Measurements from ENCODE around the gene HTR6. TPM values are rescaled to one million over a fixed set of nuclear protein-coding genes. Genes with fewer than 3 reads are reported as not detected.

HTR6 gene
- total RNA-seq, 1 donor from 2014 or later = not detected

DNA sequence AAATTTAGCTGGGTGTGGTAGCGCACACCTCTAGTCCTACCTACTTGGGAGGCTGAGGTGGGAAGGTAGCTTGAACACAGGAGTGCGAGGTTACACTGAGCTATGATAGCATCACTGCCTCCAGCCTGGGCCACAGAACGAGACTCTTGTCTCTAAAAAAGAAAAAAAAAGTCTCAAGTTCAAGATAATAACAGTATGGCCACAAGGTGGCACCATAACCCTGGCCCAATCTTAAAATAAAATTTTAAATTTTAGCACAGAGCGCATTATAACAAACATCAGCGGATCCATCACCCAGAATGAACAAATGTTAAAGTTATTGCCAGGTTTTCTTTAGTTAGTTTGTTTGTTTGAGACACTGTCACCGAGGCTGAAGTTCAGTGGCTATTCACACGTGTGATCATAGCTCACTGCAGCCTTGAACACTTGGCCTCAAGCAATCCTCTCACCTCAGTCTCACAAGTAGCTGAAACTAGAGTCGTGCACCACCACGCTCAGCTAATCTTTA, 2.9 kb upstream of the HTR6 start:
- Mint-ChIP-seq H3K27ac (no peak overlapping the region), H3K27me3 (peaks cover 59% of the 10 kb centered on the region), H3K36me3 (no peaks in the 10 kb centered on the region), H3K9me3 (no peaks in the 10 kb centered on the region), H3K4me3 (no peak overlapping the region), H3K4me1 (ENCODE audit: unreplicated experiment) (peaks cover 6% of the 10 kb centered on the region)
- TF ChIP-seq CTCF (conservative IDR thresholded peaks at IDR 0.05) = peak; percentile 88
- DNase-seq (ENCODE audit: extremely low spot score, unreplicated experiment) = no peak

DNA sequence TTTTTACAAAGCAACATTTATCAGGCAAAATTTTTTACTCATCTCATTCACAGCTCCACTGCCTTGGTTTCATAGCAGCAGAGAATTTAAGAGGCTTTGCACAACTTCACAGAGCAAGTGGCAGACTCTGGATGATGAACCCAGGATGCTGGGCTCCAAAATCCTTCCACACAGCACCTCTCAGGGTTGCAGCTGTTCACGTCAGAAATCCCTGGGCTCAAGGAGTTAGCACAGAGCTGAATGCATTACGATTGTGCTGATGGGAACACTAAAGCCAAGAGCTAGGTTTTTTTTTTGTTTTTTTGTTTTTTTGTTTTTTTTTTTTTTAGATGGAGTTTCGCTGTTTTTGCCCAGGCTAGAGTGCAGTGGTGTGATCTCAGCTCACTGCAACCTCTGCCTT, 2.4 kb upstream of the HTR6 start:
- Mint-ChIP-seq H3K27me3 (peaks cover 64% of the 10 kb centered on the region), H3K9me3 (no peaks in the 10 kb centered on the region), H3K4me3 (no peak overlapping the region), H3K27ac (no peak overlapping the region), H3K36me3 (no peaks in the 10 kb centered on the region), H3K4me1 (ENCODE audit: unreplicated experiment) (peaks cover 6% of the 10 kb centered on the region)
- no peak for DNase-seq (ENCODE audit: extremely low spot score, unreplicated experiment)
- TF ChIP-seq CTCF (conservative IDR thresholded peaks at IDR 0.05) = no peak

DNA sequence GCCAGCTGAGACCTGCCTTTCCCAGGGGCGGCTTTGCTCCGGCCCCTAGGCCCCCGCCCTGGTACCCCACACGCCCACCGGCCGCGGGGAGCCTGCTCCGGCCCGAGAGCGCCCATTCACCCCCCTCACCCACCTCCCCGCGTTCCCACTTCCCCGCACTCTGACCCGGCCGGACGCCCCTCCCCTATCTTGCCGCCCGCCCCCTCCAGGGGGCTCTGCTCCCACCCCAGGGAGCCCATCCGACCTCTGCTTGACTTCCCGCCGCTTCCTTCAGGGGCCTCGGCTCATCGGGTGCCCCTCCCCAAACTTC, 466 bp downstream of the HTR6 start:
- H3K27ac Mint-ChIP-seq = no peak overlapping the region
- no peak for DNase-seq (ENCODE audit: extremely low spot score, unreplicated experiment)
- TF ChIP-seq CTCF (conservative IDR thresholded peaks at IDR 0.05) = no peak
- peaks cover 86% of the 10 kb centered on the region for H3K27me3 Mint-ChIP-seq
- H3K9me3 Mint-ChIP-seq = no peaks in the 10 kb centered on the region
- H3K36me3 Mint-ChIP-seq = no peaks in the 10 kb centered on the region
- H3K4me1 Mint-ChIP-seq (ENCODE audit: unreplicated experiment) = no peaks in the 10 kb centered on the region
- H3K4me3 Mint-ChIP-seq = peak overlapping the region; percentile 34

GRCh38 chr1:19665496-19666465, 1.1 kb downstream of the HTR6 start:
- Mint-ChIP-seq H3K27me3 (peaks cover 86% of the 10 kb centered on the region), H3K9me3 (no peaks in the 10 kb centered on the region), H3K27ac (no peak overlapping the region), H3K36me3 (no peaks in the 10 kb centered on the region), H3K4me3 (peak overlapping the region; percentile 80), H3K4me1 (ENCODE audit: unreplicated experiment) (no peaks in the 10 kb centered on the region)
- TF ChIP-seq CTCF (conservative IDR thresholded peaks at IDR 0.05) = no peak
- no peak for DNase-seq (ENCODE audit: extremely low spot score, unreplicated experiment)

GRCh38 chr1:19668888-19669287, 4.2 kb downstream of the HTR6 start:
- Mint-ChIP-seq H3K4me1 (ENCODE audit: unreplicated experiment) (no peaks in the 10 kb centered on the region), H3K9me3 (no peaks in the 10 kb centered on the region), H3K36me3 (no peaks in the 10 kb centered on the region), H3K27me3 (peaks cover 86% of the 10 kb centered on the region), H3K27ac (no peak overlapping the region), H3K4me3 (no peak overlapping the region)
- no peak for TF ChIP-seq CTCF (conservative IDR thresholded peaks at IDR 0.05)
- no peak for DNase-seq (ENCODE audit: extremely low spot score, unreplicated experiment)

Data from type B pancreatic cell (in vitro differentiated cells).